ENCODE results near the gene EXOC7. TPM values are rescaled to one million over a fixed set of nuclear protein-coding genes. Genes with fewer than 3 reads are reported as not detected.
A peak's percentile ranks its signal among the peaks of the same experiment; 100 is the strongest.

EXOC7 gene
- total RNA-seq, 4 donors from 2014 or later: 113 to 160 (median 134) TPM

GRCh38 chr17:76150712-76151622 is 47.4 kb upstream of the EXOC7 start:
- Histone ChIP-seq H3K27ac (peak overlapping the region in 1 of 4 donors; percentile 11), H3K4me1 (peaks cover 0 to 5% (median 2%) of the 10 kb centered on the region in 4 donors), H3K9me3 (no peaks in the 10 kb centered on the region), H3K4me3 (no peak overlapping the region), H3K27me3 (no peaks in the 10 kb centered on the region), H3K36me3 (no peaks in the 10 kb centered on the region)
- TF ChIP-seq, protein P1, sequence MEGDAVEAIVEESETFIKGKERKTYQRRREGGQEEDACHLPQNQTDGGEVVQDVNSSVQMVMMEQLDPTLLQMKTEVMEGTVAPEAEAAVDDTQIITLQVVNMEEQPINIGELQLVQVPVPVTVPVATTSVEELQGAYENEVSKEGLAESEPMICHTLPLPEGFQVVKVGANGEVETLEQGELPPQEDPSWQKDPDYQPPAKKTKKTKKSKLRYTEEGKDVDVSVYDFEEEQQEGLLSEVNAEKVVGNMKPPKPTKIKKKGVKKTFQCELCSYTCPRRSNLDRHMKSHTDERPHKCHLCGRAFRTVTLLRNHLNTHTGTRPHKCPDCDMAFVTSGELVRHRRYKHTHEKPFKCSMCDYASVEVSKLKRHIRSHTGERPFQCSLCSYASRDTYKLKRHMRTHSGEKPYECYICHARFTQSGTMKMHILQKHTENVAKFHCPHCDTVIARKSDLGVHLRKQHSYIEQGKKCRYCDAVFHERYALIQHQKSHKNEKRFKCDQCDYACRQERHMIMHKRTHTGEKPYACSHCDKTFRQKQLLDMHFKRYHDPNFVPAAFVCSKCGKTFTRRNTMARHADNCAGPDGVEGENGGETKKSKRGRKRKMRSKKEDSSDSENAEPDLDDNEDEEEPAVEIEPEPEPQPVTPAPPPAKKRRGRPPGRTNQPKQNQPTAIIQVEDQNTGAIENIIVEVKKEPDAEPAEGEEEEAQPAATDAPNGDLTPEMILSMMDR (IDR thresholded peaks at IDR 0.05): no peak
- no peak for TF ChIP-seq POLR2A (IDR thresholded peaks at IDR 0.05)
- peak in 1 of 3 donors; percentile 27 for DNase-seq

- TF ChIP-seq, protein P1 (IDR thresholded peaks at IDR 0.05): no peak
- no peak for TF ChIP-seq POLR2A (IDR thresholded peaks at IDR 0.05)
- peaks cover 0 to 19% (median 7%) of the 10 kb centered on the region in 4 donors for H3K4me1 ChIP-seq
- H3K27ac ChIP-seq: no peak overlapping the region
- no peaks in the 10 kb centered on the region for H3K36me3 ChIP-seq
- H3K9me3 ChIP-seq: no peaks in the 10 kb centered on the region
- no peak overlapping the region for H3K4me3 ChIP-seq
- DNase-seq: peak in 2 of 3 donors; percentile 22 to 40
- H3K27me3 ChIP-seq: no peaks in the 10 kb centered on the region
These were observed 45.6 kb upstream of the EXOC7 start for GRCh38 chr17:76149214-76149613.

DNA sequence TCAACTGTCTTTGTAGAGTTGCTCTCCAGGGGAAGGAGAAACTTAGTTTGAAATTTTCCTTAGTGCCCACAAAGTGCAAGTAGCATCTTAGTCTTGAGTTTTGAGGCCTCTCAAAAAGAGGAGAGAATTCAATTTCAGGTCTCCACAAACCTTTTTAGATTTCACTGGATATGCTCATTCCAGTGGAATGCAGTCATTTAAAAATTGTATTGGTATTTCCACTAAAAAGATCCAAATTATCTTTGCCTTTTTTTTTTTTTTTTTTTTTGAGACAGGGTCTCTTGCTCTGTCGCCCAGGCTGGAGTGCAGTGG is 44.4 kb upstream of the EXOC7 start:
- Histone ChIP-seq H3K9me3 (no peaks in the 10 kb centered on the region), H3K27ac (no peak overlapping the region), H3K36me3 (no peaks in the 10 kb centered on the region), H3K4me1 (peaks cover 0 to 19% (median 7%) of the 10 kb centered on the region in 4 donors), H3K4me3 (no peak overlapping the region), H3K27me3 (no peaks in the 10 kb centered on the region)
- TF ChIP-seq POLR2A (IDR thresholded peaks at IDR 0.05): no peak
- TF ChIP-seq, protein P1 (IDR thresholded peaks at IDR 0.05): no peak
- DNase-seq: no peak

GRCh38 chr17:76147211-76148014 is 43.8 kb upstream of the EXOC7 start:
- no peak for TF ChIP-seq POLR2A (IDR thresholded peaks at IDR 0.05)
- TF ChIP-seq, protein P1 (IDR thresholded peaks at IDR 0.05): peak; percentile 17 to 33 (median 25)
- no peaks in the 10 kb centered on the region for H3K36me3 ChIP-seq
- no peak overlapping the region for H3K4me3 ChIP-seq
- H3K27ac ChIP-seq: no peak overlapping the region
- no peaks in the 10 kb centered on the region for H3K9me3 ChIP-seq
- peaks cover 0 to 19% (median 7%) of the 10 kb centered on the region in 4 donors for H3K4me1 ChIP-seq
- H3K27me3 ChIP-seq: no peaks in the 10 kb centered on the region
- DNase-seq: peak in 2 of 3 donors; percentile 39 to 42

DNA sequence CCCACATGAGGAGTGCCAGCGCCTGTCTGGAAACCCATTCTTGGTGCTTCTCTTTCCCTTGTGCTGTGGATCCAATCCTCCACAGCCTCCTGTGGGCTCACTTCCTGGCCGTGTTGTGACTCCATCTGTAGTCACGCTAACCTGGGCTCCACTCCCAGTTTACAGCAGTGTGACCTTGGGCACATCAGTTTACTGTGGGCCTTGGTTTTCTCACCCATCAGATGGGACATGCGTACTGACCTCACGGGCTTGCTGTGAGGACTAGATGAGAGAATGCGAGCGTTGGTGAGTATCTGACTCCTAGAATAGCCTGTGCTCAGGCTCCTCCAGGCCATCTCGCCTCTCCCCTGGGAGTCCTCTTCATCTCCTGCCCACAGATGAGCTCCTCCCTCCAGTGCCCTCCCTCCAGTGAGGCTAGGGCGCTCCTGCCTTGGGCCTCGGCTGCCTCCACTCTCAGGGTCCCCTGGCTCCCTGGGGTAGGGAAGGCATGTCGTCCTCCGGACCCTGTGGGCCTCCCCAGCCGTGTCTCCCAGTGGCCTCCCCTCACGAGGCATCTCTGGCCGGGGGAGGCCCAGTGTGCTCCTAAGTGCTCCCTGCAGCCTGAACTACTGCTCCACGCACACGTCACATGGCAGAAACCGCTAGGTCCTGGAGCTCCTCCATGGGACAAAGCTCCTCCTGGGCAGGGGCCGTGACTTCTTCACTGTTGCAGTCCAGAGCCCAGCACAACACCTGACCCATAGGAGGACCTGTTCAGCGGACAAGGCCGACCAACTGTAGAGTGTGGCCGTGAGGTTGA is 42.7 kb upstream of the EXOC7 start:
- Histone ChIP-seq H3K27me3 (no peaks in the 10 kb centered on the region), H3K4me1 (peaks cover 3 to 24% (median 10%) of the 10 kb centered on the region in 4 donors), H3K27ac (peak overlapping the region; percentile 61 to 82 (median 74)), H3K4me3 (no peak overlapping the region), H3K9me3 (no peaks in the 10 kb centered on the region), H3K36me3 (no peaks in the 10 kb centered on the region)
- TF ChIP-seq, protein P1 (IDR thresholded peaks at IDR 0.05): no peak
- TF ChIP-seq POLR2A (IDR thresholded peaks at IDR 0.05): no peak
- DNase-seq: peak in 2 of 3 donors; percentile 43
